ENCODE results near the gene TPO. TPM values are rescaled to one million over a fixed set of nuclear protein-coding genes. Genes with fewer than 3 reads are reported as not detected.

TPO gene
- total RNA-seq, 1 donor from 2014 or later = 52.5 TPM

DNA sequence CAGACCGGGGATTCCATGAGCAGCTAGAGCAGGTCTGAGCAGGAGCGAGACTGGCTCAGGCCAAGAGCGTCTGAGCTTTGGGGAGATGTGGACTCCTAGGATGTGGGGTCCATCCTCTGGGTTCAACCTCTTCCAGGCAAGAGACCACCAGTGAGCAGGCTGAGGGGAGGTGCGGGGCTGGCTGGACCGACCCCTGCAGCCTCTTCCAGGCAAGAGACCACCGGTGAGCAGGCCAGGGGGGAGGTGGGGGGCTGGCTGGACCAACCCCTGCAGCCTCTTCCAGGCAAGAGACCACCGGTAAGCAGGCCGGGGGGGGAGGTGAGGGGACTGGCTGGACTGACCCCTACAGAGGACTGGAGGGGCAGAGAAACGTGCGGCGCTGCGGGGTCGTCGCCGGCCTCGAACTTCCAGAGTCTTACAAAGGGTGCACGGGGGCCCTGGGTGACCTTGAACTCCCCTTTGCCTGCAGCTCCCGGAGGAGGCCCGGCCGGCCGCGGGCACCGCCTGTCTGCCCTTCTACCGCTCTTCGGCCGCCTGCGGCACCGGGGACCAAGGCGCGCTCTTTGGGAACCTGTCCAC lies 63.4 kb downstream of the TPO start:
- no peak overlapping the region for H3K27ac ChIP-seq

DNA sequence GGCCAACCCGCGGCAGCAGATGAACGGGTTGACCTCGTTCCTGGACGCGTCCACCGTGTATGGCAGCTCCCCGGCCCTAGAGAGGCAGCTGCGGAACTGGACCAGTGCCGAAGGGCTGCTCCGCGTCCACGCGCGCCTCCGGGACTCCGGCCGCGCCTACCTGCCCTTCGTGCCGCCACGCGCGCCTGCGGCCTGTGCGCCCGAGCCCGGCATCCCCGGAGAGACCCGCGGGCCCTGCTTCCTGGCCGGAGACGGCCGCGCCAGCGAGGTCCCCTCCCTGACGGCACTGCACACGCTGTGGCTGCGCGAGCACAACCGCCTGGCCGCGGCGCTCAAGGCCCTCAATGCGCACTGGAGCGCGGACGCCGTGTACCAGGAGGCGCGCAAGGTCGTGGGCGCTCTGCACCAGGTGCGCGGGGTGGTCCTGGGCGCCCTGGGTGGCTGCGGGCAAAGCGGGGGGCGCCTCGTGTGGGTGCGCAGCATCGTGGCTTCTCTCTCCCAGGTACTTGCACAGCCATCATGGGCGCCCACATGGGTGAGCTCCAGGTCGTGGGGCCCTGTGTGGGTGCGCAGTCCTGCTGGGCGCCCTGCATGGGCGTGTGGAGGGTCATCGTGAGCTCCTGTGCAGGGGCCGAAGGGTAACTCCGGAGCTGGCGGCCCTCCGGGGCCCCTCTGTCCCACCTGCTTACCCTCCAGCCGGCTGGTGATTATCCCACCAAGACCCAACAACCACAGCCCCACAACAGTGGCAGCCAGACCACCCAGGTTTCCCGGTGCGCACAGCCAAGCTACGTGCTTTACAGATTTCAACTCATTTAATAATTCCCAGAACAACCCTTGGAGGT lies 64.2 kb downstream of the TPO start:
- H3K9me3 ChIP-seq = no peaks in the 10 kb centered on the region
- H3K27ac ChIP-seq = no peak overlapping the region
- H3K36me3 ChIP-seq = no peaks in the 10 kb centered on the region
- H3K4me3 ChIP-seq = no peak overlapping the region
- H3K27me3 ChIP-seq = no peaks in the 10 kb centered on the region
- no peaks in the 10 kb centered on the region for H3K4me1 ChIP-seq
- intact Hi-C loops (cut with DNase I) = no loop called here
- no peak for DNase-seq (ENCODE audit: low spot score in 2 of 2)
- no peak for TF ChIP-seq CTCF (IDR thresholded peaks at IDR 0.05)

More for the DNA sequence above, 63.4 kb downstream of the TPO start:
- no peaks in the 10 kb centered on the region for H3K9me3 ChIP-seq
- no peak for TF ChIP-seq CTCF (IDR thresholded peaks at IDR 0.05)
- no peaks in the 10 kb centered on the region for H3K27me3 ChIP-seq
- no peaks in the 10 kb centered on the region for H3K36me3 ChIP-seq
- DNase-seq (ENCODE audit: low spot score in 2 of 2) = no peak
- intact Hi-C loops (cut with DNase I) = no loop called here
- H3K4me3 ChIP-seq = no peak overlapping the region
- H3K4me1 ChIP-seq = no peaks in the 10 kb centered on the region

DNA sequence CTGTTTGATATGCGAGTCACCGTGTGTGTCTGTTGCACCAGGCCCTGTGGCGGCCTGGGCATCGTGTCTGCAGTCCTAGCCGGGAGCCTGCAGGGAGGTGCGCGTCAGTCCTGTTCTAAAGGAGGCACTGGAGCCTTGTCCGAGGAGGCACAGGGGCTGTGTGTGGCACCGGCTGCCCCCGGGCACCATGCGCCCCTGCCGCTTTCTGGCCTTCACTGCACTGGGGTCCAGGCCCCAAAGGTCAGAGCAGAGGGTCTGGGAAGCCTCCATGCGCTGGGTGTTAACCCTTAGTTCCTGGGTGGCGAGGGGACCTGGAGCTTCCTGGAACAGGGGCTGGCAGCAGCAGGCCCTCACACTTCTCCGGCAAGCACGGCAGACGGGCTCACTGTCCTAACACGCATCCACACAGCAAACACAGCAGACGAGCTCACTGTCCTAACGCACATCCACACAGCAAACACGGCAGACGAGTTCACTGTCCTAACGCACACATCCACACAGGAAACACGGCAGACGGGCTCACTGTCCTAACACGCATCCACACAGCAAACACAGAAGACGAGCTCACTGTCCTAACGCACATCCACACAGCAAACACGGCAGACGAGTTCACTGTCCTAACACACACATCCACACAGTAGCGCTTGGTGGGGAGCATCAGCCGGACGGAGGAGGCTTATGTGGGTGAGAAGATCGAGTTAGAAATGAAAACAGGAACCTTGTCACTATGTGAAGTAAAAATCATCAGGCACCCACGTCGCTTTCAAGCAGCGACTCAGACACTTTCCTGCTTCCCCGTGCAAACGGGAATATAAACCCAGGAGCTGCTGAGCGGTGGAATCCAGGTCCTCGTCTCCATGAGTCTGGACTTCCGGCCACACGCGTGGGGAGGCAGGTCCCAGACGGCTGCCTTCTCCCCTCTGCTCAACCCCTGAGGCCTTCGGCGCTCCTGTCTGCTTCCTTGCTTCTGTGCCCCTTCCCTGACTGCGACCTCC lies 65.3 kb downstream of the TPO start:
- H3K27ac ChIP-seq = no peak overlapping the region
- no peak for TF ChIP-seq CTCF (IDR thresholded peaks at IDR 0.05)
- H3K9me3 ChIP-seq = no peaks in the 10 kb centered on the region
- H3K27me3 ChIP-seq = no peaks in the 10 kb centered on the region
- H3K36me3 ChIP-seq = no peaks in the 10 kb centered on the region
- DNase-seq (ENCODE audit: low spot score in 2 of 2) = no peak
- no peak overlapping the region for H3K4me3 ChIP-seq
- intact Hi-C loops (cut with DNase I) = no loop called here
- no peaks in the 10 kb centered on the region for H3K4me1 ChIP-seq

- DNase-seq (ENCODE audit: low spot score in 2 of 2) = no peak
- TF ChIP-seq CTCF (IDR thresholded peaks at IDR 0.05) = no peak
- H3K4me3 ChIP-seq = no peak overlapping the region
- H3K9me3 ChIP-seq = no peaks in the 10 kb centered on the region
- intact Hi-C loops (cut with DNase I) = no loop called here
- H3K27ac ChIP-seq = no peak overlapping the region
- H3K27me3 ChIP-seq = no peaks in the 10 kb centered on the region
- H3K4me1 ChIP-seq = no peaks in the 10 kb centered on the region
- no peaks in the 10 kb centered on the region for H3K36me3 ChIP-seq
Observed at GRCh38 chr2:1479346-1479745, 66.1 kb downstream of the TPO start.

DNA sequence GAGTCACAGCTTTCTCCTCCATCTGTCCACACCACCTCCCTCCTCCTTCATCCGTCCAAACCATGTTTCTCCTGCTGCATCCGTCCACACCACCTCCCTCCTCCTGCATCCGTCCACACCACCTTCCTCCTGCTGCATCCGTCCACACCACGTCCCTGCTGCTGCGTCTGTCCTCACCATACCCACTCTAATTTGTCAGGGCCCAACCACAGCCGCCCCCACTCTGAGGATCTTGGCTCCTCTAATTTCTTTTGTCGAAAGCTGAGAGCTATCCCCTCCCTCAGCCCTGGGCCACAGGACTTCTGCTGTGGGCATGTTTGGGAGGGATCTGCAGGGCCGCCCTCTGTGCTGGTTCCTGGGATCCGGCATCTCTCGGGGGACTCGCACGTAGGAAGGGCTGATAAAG lies 67.4 kb downstream of the TPO start:
- H3K9me3 ChIP-seq = no peaks in the 10 kb centered on the region
- no peaks in the 10 kb centered on the region for H3K27me3 ChIP-seq
- intact Hi-C loops (cut with DNase I) = no loop called here
- H3K36me3 ChIP-seq = no peaks in the 10 kb centered on the region
- H3K27ac ChIP-seq = no peak overlapping the region
- no peaks in the 10 kb centered on the region for H3K4me1 ChIP-seq
- DNase-seq (ENCODE audit: low spot score in 2 of 2) = no peak
- no peak overlapping the region for H3K4me3 ChIP-seq
- no peak for TF ChIP-seq CTCF (IDR thresholded peaks at IDR 0.05)
